Effector memory CD4-positive, alpha-beta T cell (primary cell): Measurements from ENCODE around the gene ZNF804A.
"Not testable (repeated sequence)": the region's sequence is repeated elsewhere in the genome, so short reads cannot be mapped to it uniquely, and the experiment has no call there.

ENCODE experiments used
- DNase-seq, 3 donors: peaks; one replicate each; pipeline ENCODE4 v3.0.0-alpha.2; 2020
- H3K27ac ChIP-seq: 2 replicates; pipeline ENCODE4 v1.7.0; 2013; ENCODE audit warnings: mild to moderate bottlenecking, low read length, moderate library complexity; ENCODE audit not compliant: insufficient read depth, poor library complexity, severe bottlenecking
- H3K27me3 ChIP-seq: replicated peaks from 2 replicates; pipeline ENCODE4 v1.7.0; 2013; ENCODE audit warnings: mild to moderate bottlenecking, low read length; ENCODE audit not compliant: insufficient read depth, control insufficient read depth, poor library complexity, severe bottlenecking
- H3K36me3 ChIP-seq: 2 replicates; pipeline ENCODE4 v1.7.0; 2013; ENCODE audit warnings: mild to moderate bottlenecking, low read length, moderate library complexity; ENCODE audit not compliant: control insufficient read depth, insufficient read depth
- H3K4me1 ChIP-seq: 2 replicates; pipeline ENCODE4 v1.7.0; 2013; ENCODE audit warnings: low read length, mild to moderate bottlenecking; ENCODE audit not compliant: control insufficient read depth, insufficient read depth, poor library complexity, severe bottlenecking
- H3K4me3 ChIP-seq: 2 replicates; pipeline ENCODE4 v1.7.0; 2013; ENCODE audit warnings: low read length, low read depth, mild to moderate bottlenecking; ENCODE audit not compliant: insufficient read depth, poor library complexity, severe bottlenecking
- H3K9me3 ChIP-seq: 2 replicates; pipeline ENCODE4 v1.7.0; 2013; ENCODE audit warnings: mild to moderate bottlenecking, low read length, moderate library complexity; ENCODE audit not compliant: control insufficient read depth

Gene ZNF804A

DNA sequence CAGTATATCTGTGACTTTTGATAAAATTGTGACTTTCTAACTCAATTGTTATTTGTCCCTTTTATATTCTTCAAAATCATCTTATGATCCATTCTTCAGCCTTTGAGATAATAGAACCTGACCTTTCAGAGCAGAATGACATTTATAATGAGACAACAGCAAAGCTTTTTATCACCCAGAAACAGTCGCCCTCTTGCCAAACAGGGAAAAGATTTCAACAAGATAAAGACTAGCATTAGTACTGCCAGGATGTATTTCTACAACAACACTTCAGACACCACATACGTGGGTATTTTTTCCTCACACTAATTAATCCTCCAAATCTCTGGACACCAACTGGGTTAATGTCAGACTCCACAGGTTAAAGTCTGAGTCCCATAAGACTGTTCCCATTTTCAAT, 249.0 kb downstream of the ZNF804A start:
- Histone ChIP-seq H3K4me3 (no peak overlapping the region), H3K36me3 (no peaks in the 10 kb centered on the region), H3K9me3 (no peaks in the 10 kb centered on the region), H3K4me1 (no peaks in the 10 kb centered on the region), H3K27me3 (no peaks in the 10 kb centered on the region), H3K27ac (no peak overlapping the region)
- no peak for DNase-seq

GRCh38 chr2:184849516-184849915, 251.2 kb downstream of the ZNF804A start:
- no peak for DNase-seq
- no peaks in the 10 kb centered on the region for H3K4me1 ChIP-seq
- no peak overlapping the region for H3K4me3 ChIP-seq
- no peaks in the 10 kb centered on the region for H3K27me3 ChIP-seq
- no peak overlapping the region for H3K27ac ChIP-seq
- no peaks in the 10 kb centered on the region for H3K9me3 ChIP-seq
- no peaks in the 10 kb centered on the region for H3K36me3 ChIP-seq

- Histone ChIP-seq H3K27me3 (no peaks in the 10 kb centered on the region), H3K4me1 (no peaks in the 10 kb centered on the region), H3K27ac (no peak overlapping the region), H3K4me3 (no peak overlapping the region), H3K9me3 (no peaks in the 10 kb centered on the region), H3K36me3 (no peaks in the 10 kb centered on the region)
- DNase-seq: no peak
Observed at GRCh38 chr2:184851576-184851975, 253.2 kb downstream of the ZNF804A start.

DNA sequence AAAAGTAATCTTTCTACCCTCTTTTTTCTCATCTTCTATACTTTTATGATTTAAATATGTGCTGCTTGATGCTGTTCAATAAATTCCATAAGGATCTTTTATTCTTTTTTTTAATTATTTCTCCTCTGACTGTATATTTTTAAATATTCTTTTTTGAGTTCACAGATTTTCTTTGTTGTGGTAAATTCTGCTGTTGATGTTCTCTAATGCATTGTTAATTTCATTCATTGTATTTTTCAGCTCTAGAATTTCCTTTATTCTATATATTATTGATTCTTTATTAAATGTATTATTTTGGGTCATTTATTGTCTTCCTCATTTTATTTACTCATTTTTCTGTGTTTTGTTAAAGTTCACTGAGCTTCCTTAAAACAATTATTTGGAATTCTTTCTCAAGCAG, 260.9 kb downstream of the ZNF804A start:
- no peak for DNase-seq
- H3K4me3 ChIP-seq: no peak overlapping the region

GRCh38 chr2:184860744-184861143, 262.4 kb downstream of the ZNF804A start:
- Histone ChIP-seq H3K27ac (no peak overlapping the region), H3K4me1 (no peaks in the 10 kb centered on the region), H3K9me3 (peaks cover 4% of the 10 kb centered on the region), H3K27me3 (no peaks in the 10 kb centered on the region), H3K36me3 (no peaks in the 10 kb centered on the region), H3K4me3 (no peak overlapping the region)
- DNase-seq: no peak

More for the DNA sequence above, 260.9 kb downstream of the ZNF804A start:
- Histone ChIP-seq H3K27ac (no peak overlapping the region), H3K36me3 (no peaks in the 10 kb centered on the region), H3K27me3 (no peaks in the 10 kb centered on the region), H3K4me1 (no peaks in the 10 kb centered on the region), H3K9me3 (peaks cover 4% of the 10 kb centered on the region)

DNA sequence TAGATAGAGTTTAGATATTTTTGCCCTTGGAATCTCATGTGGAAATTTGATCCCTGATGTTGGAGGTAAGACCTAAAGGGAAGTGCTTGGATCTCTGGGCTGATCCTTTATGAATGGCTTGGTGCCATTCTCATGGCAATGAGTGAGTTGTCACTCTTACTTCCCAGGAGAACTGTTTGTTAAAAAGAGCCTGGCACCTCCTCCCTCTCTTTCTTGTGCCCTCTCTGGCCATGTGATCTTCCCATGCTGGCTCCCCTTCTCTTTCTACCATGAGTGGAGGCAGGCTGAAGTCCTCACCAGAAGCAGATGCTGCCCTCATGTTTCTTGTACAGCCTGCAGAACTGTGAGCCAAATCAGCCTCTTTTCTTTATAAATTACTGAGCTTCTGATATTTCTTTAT, 276.9 kb downstream of the ZNF804A start:
- no peaks in the 10 kb centered on the region for H3K4me1 ChIP-seq
- no peak for DNase-seq
- H3K27me3 ChIP-seq: no peaks in the 10 kb centered on the region
- H3K36me3 ChIP-seq: no peaks in the 10 kb centered on the region
- no peak overlapping the region for H3K27ac ChIP-seq
- H3K9me3 ChIP-seq: no peaks in the 10 kb centered on the region
- no peak overlapping the region for H3K4me3 ChIP-seq

GRCh38 chr2:184875911-184876310, 277.6 kb downstream of the ZNF804A start:
- no peaks in the 10 kb centered on the region for H3K27me3 ChIP-seq
- no peaks in the 10 kb centered on the region for H3K9me3 ChIP-seq
- H3K4me1 ChIP-seq: no peaks in the 10 kb centered on the region
- no peak overlapping the region for H3K4me3 ChIP-seq
- H3K36me3 ChIP-seq: no peaks in the 10 kb centered on the region
- H3K27ac ChIP-seq: no peak overlapping the region
- DNase-seq: no peak

DNA sequence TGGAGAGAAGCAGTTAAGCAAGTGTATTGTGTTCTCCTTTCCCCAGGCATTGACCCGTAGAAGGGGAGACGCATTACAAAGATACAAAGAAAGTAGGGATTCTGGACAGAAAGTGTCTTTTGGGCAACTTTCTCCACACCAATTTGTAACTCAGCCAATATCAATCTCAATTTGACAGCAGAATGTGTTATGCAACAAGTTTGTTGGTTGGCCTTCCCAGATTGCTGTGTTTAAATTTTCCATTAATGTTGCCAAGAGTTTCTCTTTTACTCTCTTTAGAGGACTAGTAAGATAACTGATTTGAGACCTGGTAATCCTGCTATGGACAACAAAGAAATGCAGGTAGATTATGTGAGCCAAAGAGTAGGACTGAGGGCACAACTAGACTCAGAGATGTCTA, 279.6 kb downstream of the ZNF804A start:
- Histone ChIP-seq H3K27ac (no peak overlapping the region), H3K9me3 (no peaks in the 10 kb centered on the region), H3K4me1 (no peaks in the 10 kb centered on the region), H3K27me3 (no peaks in the 10 kb centered on the region), H3K4me3 (no peak overlapping the region), H3K36me3 (no peaks in the 10 kb centered on the region)
- no peak for DNase-seq

DNA sequence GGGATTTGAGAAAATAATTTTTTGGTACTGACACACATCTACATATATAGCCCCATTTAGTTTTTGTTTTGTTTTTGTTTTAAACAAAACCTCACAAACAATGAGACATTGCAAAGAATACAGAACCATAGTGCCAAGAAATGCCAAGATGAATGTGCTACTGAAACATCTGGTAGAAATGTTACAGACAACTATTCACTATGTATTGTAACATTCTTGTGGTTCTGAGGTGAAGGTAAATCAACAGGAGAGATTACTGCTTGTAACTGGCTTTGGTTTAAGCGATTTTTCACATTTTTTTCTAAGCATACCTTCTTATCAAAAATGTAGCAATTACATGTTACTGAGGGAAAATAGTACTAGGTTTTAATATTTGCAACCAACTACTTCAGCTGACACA, 281.3 kb downstream of the ZNF804A start:
- DNase-seq: no peak
- Histone ChIP-seq H3K36me3 (no peaks in the 10 kb centered on the region), H3K4me3 (no peak overlapping the region), H3K27ac (no peak overlapping the region), H3K4me1 (no peaks in the 10 kb centered on the region), H3K27me3 (no peaks in the 10 kb centered on the region), H3K9me3 (no peaks in the 10 kb centered on the region)

DNA sequence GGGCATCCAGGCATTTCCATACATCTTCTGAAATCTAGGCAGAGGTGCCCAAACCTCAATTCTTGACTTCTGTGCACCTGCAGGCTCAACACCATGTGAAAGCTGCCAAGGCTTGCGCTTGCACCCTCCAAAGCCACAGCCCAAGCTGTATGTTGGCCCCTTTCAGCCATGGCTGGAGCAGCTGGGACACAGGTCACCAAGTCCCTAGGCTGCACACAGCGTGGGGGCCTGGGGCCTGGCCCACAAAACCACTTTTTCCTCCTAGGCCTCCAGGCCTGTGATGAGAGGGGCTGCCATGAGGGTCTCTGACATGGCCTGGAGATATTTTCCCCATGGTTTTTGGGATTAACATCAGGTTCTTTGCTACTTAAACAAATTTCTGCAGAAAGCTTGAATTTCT, 288.3 kb downstream of the ZNF804A start:
- not testable (repeated sequence) for H3K27me3 ChIP-seq, DNase-seq, H3K4me1 ChIP-seq, H3K4me3 ChIP-seq, H3K9me3 ChIP-seq, H3K27ac ChIP-seq, H3K36me3 ChIP-seq

GRCh38 chr2:184890311-184890710, 292.0 kb downstream of the ZNF804A start:
- DNase-seq: no peak
- no peaks in the 10 kb centered on the region for H3K9me3 ChIP-seq
- no peaks in the 10 kb centered on the region for H3K4me1 ChIP-seq
- no peaks in the 10 kb centered on the region for H3K36me3 ChIP-seq
- H3K4me3 ChIP-seq: no peak overlapping the region
- no peak overlapping the region for H3K27ac ChIP-seq
- H3K27me3 ChIP-seq: no peaks in the 10 kb centered on the region
